Ectodermal cell (in vitro differentiated cells): Measurements from ENCODE around the gene FAM222B. TPM values are rescaled to one million over a fixed set of nuclear protein-coding genes. Genes with fewer than 3 reads are reported as not detected.
A peak's percentile ranks its signal among the peaks of the same experiment; 100 is the strongest.

ENCODE experiments used
- H3K27ac ChIP-seq: 2 replicates; pipeline ENCODE4 v1.7.0; 2013; ENCODE audit warnings: mild to moderate bottlenecking, low read depth, low read length; ENCODE audit not compliant: insufficient read depth, poor library complexity, severe bottlenecking
- H3K27me3 ChIP-seq: 2 replicates; pipeline ENCODE4 v1.7.0; 2013; ENCODE audit warnings: mild to moderate bottlenecking, low read length; ENCODE audit not compliant: insufficient read depth, control insufficient read depth, poor library complexity, severe bottlenecking
- H3K36me3 ChIP-seq: one replicate; pipeline ENCODE4 v1.7.0; 2013; ENCODE audit warnings: low read length; ENCODE audit not compliant: control insufficient read depth, insufficient read depth
- H3K4me1 ChIP-seq: one replicate; pipeline ENCODE4 v1.7.0; 2013; ENCODE audit warnings: low read length; ENCODE audit not compliant: control insufficient read depth, insufficient read depth
- H3K4me3 ChIP-seq: 2 replicates; pipeline ENCODE4 v1.7.0; 2013; ENCODE audit warnings: low read depth, low read length, control low read depth; ENCODE audit not compliant: insufficient read depth
- H3K9me3 ChIP-seq: 2 replicates; pipeline ENCODE4 v1.7.0; 2013; ENCODE audit warnings: mild to moderate bottlenecking, low read length, moderate library complexity; ENCODE audit not compliant: control insufficient read depth
- WGBS, 2 experiments: methylation state at CpG; one replicate each; pipeline ENCODE4 v1.1.7; 2013; ENCODE audit warnings: missing lambda C conversion rate in 2 of 2; 5-methylcytosine and 5-hydroxymethylcytosine counted together
- polyA plus RNA-seq, 4 experiments: library from polyadenylated mRNA; stranded (reverse); fragments of 50-300 nt; gene quantifications; one replicate each; pipeline ENCODE4 v1.2.3, GENCODE V29; 2013

FAM222B gene, protein sequence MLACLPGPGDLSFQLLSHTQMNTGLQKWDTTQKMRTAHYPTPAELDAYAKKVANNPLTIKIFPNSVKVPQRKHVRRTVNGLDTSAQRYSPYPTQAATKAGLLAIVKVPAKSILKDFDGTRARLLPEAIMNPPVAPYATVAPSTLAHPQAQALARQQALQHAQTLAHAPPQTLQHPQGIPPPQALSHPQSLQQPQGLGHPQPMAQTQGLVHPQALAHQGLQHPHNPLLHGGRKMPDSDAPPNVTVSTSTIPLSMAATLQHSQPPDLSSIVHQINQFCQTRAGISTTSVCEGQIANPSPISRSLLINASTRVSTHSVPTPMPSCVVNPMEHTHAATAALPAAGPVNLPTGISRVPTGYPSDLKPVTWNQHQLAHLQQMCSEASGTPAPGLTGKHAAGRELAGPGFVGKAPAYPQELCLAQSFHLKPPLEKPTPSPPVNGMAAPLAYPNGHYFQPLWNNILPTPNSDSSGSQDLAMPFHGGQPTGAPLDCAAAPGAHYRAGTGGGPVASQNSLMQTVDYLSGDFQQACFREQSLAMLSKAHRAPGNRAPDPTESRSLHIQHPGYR
- 43.4 TPM for polyA plus RNA-seq (2013, experiment 1 of 4)
- polyA plus RNA-seq (2013, experiment 2 of 4): 45.1 TPM
- 34.2 TPM for polyA plus RNA-seq (2013, experiment 3 of 4)
- 38.5 TPM for polyA plus RNA-seq (2013, experiment 4 of 4)

DNA sequence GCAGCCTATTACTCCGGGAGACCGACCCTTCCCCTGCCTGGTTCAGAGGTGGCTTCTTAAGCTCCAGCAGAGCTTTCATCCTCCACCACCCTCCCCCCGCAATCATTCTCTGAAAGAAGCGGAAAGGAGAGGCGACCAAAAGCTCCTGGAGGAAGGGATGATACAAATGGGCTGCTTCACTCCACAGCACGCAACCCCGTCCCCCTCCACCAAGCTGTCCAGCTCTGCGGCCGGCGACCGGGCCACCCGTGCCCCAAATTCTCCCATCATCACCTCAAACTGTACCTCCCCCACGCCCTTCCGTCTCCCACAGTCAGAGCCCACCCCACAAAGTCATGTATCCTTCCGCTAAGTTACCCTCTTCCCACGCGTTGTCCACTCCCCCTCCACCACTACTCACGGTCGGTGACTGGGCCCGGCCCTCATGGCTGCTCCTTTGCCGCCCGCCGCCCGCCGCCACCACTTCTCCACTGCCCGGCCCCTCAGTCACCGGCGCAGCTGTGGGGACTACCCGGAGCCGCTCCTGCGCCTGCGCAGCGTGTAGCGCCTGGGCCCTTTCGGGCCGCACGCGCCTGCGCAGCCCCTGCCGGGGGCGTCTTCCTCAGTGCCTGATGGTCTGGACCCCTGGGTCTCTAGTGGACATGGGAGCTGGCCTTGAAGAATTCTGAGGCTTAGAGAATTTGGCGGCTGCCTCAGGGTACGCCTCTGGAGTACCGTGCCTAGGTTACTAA is at the start of gene FAM222B:
FAM222B (minus strand) TSS at position 509 of the 731 bp plus-strand sequence. CDS start 76,123 bp downstream, outside the sequence.
- H3K36me3 ChIP-seq: no peaks in the 10 kb centered on the region
- H3K27ac ChIP-seq: no peak within 1 kb of the TSS
- no peaks in the 10 kb centered on the region for H3K9me3 ChIP-seq
- peaks cover 5% of the 10 kb centered on the region for H3K4me1 ChIP-seq
- no peaks in the 10 kb centered on the region for H3K27me3 ChIP-seq
- H3K4me3 ChIP-seq: peak within 1 kb of the TSS; percentile 58
- 0 to 1% methylated on average over 44 of the region's 44 CpGs for WGBS, 2 experiments

DNA sequence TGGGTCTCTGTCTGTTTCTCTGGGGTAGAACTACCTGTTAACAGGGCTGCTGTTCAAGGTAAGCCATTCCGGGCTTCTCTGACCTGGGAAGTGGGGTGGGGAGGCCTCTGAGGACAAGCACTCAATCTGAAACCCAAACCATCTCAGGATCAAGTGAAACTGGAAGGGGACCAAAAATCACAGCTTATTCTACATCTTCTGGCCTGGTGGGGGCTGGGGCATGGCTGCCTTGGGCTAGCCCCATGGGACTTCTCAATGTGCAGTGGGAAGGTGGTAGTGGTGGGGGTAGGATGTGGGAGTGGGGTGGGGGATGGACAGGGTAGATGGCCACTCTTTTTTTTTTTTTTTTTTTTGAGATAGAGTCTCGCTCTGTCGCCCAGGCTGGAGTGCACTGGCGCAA is 49.4 kb upstream of the FAM222B start:
- no peaks in the 10 kb centered on the region for H3K9me3 ChIP-seq
- WGBS, 2 experiments: 88 to 94% methylated on average over 4 of the region's 4 CpGs
- no peak overlapping the region for H3K4me3 ChIP-seq
- no peak overlapping the region for H3K27ac ChIP-seq
- no peaks in the 10 kb centered on the region for H3K36me3 ChIP-seq
- peaks cover 10% of the 10 kb centered on the region for H3K4me1 ChIP-seq
- H3K27me3 ChIP-seq: no peaks in the 10 kb centered on the region

GRCh38 chr17:28891201-28891600 is 48.6 kb upstream of the FAM222B start:
- H3K27me3 ChIP-seq: no peaks in the 10 kb centered on the region
- H3K36me3 ChIP-seq: no peaks in the 10 kb centered on the region
- peaks cover 8% of the 10 kb centered on the region for H3K4me1 ChIP-seq
- H3K9me3 ChIP-seq: no peaks in the 10 kb centered on the region
- H3K27ac ChIP-seq: no peak overlapping the region
- no peak overlapping the region for H3K4me3 ChIP-seq
- 92 to 95% methylated on average over 1 of the region's 1 CpG for WGBS, 2 experiments

GRCh38 chr17:28889996-28890395 is 47.4 kb upstream of the FAM222B start:
- 90 to 91% methylated on average over 5 of the region's 5 CpGs for WGBS, 2 experiments
- no peaks in the 10 kb centered on the region for H3K4me1 ChIP-seq
- H3K9me3 ChIP-seq: no peaks in the 10 kb centered on the region
- peaks cover 4% of the 10 kb centered on the region for H3K36me3 ChIP-seq
- no peak overlapping the region for H3K4me3 ChIP-seq
- no peak overlapping the region for H3K27ac ChIP-seq
- H3K27me3 ChIP-seq: no peaks in the 10 kb centered on the region

GRCh38 chr17:28888832-28889231 is 46.2 kb upstream of the FAM222B start:
- no peak overlapping the region for H3K27ac ChIP-seq
- no peaks in the 10 kb centered on the region for H3K27me3 ChIP-seq
- H3K9me3 ChIP-seq: no peaks in the 10 kb centered on the region
- peaks cover 7% of the 10 kb centered on the region for H3K36me3 ChIP-seq
- no peaks in the 10 kb centered on the region for H3K4me1 ChIP-seq
- 91% methylated on average over 7 of the region's 7 CpGs for WGBS, 2 experiments
- no peak overlapping the region for H3K4me3 ChIP-seq

GRCh38 chr17:28887871-28888471 is 45.4 kb upstream of the FAM222B start:
- Histone ChIP-seq H3K36me3 (peaks cover 7% of the 10 kb centered on the region), H3K27me3 (no peaks in the 10 kb centered on the region), H3K4me1 (no peaks in the 10 kb centered on the region), H3K9me3 (no peaks in the 10 kb centered on the region), H3K4me3 (no peak overlapping the region), H3K27ac (no peak overlapping the region)
- 90 to 91% methylated on average over 11 to 12 of the region's 12 CpGs for WGBS, 2 experiments

DNA sequence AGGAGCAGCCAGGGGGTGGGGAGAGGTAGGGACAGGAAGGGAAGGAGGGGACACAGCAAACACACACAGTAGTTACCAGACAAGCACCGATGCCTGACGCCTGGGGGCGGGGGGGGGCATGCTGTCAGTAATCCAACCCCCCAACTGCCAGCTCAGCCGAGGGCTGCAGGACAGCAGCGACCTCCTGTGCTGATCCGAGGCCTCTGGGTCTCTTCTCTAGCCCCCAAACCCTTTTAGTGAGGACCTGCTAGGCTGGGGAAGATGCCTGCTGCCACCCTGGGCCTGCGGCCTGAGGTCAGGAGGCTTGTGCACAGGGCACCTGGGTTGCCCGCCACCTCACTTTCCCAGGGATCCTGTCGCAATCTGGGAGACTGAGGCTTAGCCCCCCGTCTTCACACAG is 43.4 kb upstream of the FAM222B start:
- H3K9me3 ChIP-seq: no peaks in the 10 kb centered on the region
- no peak overlapping the region for H3K27ac ChIP-seq
- 87 to 91% methylated on average over 10 of the region's 10 CpGs for WGBS, 2 experiments
- no peak overlapping the region for H3K4me3 ChIP-seq
- peaks cover 23% of the 10 kb centered on the region for H3K36me3 ChIP-seq
- no peaks in the 10 kb centered on the region for H3K4me1 ChIP-seq
- no peaks in the 10 kb centered on the region for H3K27me3 ChIP-seq

DNA sequence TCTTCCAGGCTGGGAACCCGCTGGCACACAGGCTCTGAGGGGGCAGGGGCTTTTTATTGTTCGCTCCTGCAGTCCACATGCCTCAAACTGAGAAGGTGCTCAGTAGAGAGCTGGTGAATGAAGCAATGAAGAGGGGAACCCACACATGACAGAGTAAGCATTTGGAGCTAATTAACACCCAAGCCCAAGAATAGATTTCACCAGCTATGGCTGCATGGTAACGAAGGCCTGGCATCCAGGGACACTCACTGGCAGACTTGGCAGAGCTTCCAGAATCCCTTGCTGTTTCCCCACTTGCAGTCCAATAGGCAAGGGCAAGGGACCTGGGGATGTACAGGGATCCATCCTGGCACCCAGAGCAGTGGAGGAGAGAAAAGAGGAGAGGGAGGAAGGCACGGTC is 42.8 kb upstream of the FAM222B start:
- no peaks in the 10 kb centered on the region for H3K27me3 ChIP-seq
- no peaks in the 10 kb centered on the region for H3K4me1 ChIP-seq
- no peaks in the 10 kb centered on the region for H3K9me3 ChIP-seq
- H3K27ac ChIP-seq: no peak overlapping the region
- H3K36me3 ChIP-seq: peaks cover 23% of the 10 kb centered on the region
- no peak overlapping the region for H3K4me3 ChIP-seq
- 95 to 97% methylated on average over 4 of the region's 4 CpGs for WGBS, 2 experiments

DNA sequence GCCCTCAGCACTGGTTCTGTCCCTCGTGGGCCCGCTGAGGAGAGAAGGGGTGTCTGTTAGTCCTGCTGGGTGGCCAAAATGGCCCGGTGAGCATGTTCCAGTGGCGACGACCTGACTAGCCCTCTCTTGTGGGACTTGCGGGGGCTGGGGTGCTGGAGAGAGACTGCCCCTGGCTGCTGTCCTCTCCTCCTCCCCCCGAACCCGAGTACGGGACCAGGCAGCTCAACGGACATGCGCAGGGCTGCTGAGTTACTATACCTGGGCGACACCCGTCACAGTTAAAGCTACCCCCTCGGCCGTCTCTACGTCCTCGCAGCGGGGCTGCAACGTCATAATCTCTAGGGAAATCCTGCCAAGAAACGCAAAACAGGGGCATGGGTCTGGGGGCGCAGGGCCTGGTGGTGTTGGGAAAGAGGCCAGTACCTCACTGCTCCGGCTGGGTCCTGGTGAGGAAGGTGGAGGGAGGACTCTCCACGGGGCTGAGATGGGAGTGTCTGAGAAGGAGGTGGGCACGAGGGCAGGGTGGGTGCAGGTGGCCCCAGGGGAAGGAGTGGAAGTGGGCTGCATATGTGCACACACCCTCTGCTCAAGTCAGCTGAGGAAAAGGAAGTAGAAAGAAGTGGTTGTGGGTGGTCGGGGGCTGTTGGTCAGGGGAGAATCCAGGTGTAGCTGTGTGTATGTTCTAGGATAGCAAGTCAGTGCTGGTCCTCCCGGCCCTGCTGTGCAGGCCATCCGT is 41.5 kb upstream of the FAM222B start:
- H3K4me1 ChIP-seq: no peaks in the 10 kb centered on the region
- H3K27me3 ChIP-seq: no peaks in the 10 kb centered on the region
- WGBS, 2 experiments: 94 to 95% methylated on average over 27 of the region's 27 CpGs
- peaks cover 32% of the 10 kb centered on the region for H3K36me3 ChIP-seq
- no peak overlapping the region for H3K27ac ChIP-seq
- no peaks in the 10 kb centered on the region for H3K9me3 ChIP-seq
- no peak overlapping the region for H3K4me3 ChIP-seq
